Renal cortical epithelial cell (primary cell): ENCODE data around the gene SSBP4. TPM values are rescaled to one million over a fixed set of nuclear protein-coding genes. Genes with fewer than 3 reads are reported as not detected.

Experiments
- DNase-seq: peaks from one replicate; pipeline ENCODE4 v3.0.0-alpha.2; 2011; ENCODE audit warnings: low read depth
- total RNA-seq: library from RNA; depleted of rRNA; stranded (reverse); fragments of >200 nt; gene quantifications from 2 replicates; pipeline ENCODE4 v1.2.3, GENCODE V29; 2014

The SSBP4 gene
- total RNA-seq, 1 donor from 2014 or later, result 40.5 TPM

DNA sequence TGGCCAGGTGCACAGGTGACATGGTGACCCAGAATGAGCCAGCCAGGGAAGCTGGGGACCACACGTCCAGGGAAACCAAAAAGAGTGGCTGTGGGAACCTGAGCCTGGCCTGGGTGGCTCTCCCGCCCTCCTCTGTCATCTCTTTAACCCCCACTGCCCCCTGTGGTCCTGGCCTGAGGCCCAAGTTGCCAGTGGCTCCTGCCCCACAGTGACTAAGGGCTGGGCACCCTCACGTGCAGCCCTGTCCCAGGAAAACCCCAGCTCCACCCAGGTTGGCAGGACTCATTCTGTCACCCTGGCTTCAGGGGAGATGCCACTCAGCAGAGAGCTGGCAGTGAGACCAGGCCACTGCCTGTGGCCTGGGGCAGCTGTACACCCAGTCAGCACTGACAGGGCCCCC, 49.3 kb downstream of the SSBP4 start:
- peak; percentile 65 for DNase-seq

DNA sequence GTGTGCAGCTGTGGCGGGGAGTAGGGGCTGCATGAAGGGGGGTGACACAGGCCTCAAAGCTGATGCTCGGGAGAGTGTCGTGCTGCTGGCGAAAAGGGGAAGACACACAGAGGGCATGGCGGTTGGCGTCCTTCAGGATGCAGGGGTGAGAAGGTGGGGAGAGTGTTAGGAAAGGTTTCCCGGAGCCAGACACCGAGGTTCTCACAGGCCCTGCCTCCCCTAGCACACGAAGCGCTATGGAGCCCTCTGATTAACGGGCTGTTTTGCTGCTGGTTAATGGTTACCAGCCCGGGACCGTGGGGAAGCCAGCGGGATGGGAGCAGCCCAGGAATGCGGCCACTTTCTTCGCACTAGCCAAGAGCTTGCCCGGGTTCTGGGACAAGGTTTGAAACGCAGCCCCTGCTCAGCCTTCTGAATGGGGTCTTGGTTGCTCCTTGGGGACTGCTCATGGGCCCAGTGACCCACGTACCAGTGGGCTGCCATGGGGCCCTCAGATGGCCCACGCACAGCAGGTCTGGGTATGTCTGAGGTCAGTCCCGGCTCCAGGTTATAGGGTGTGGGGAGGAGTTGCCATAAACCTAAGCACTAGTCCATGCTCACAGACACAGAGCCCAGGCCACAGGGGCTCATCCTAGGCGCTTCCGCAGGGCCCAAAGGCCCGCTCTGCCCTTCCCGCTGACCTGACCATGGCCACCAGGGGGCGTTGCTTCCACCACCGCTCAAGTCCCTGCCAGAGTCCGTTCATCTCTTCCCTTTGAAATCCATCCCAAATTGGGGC, 50.1 kb downstream of the SSBP4 start:
- DNase-seq, result peak; percentile 88

DNA sequence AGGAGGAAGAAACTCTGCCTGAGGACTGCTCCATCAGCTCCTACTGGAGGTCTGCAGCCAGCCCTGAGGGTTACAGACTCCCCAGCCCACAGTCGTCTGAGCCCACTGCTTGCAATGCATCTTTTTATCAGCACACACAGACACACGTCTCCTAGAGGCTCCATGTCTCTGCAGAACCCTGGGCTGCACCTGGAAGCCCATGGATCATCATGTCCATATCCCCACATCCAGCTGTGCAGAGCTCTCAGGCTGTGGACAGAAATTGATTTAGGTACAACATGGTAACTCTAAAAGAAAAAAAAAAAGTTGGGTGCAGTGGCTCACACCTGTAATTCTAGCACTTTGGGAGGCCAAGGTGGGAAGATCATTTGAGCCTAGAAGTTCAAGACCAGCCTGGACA, 51.6 kb downstream of the SSBP4 start:
- DNase-seq, result no peak

DNA sequence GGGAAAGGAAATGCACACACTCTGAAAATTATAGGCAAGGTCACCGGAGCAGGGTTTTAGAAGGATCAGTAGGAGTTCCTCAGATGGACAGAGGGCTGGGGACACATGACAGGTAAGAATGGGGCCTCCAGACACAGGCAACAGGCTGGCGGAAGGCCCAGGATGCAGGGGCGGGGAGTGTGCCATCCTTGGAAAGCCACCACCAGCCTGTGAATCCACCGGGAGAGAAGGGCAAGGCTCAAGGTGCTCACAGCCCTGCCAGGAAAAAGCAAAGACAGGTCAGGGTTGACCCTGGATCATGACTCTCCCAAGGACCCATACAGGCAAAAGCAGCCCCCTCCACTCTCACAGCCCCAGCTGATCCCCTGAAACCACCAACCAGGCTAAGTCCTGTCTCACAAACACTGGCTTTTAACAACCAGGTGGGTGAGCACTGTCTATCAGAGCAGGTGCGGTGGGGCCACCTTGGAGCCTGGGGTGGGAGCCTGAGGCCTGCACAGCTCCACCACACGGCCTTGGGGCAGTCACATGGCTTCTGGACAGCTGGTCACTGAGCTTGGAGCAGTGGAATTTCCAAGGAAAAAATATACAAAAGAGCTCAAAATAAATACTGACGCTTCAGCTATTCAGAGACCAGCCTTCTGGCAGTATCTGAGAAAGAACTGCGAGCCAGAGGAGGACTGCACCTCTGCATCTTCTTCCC, 54.0 kb downstream of the SSBP4 start:
- no peak for DNase-seq

DNA sequence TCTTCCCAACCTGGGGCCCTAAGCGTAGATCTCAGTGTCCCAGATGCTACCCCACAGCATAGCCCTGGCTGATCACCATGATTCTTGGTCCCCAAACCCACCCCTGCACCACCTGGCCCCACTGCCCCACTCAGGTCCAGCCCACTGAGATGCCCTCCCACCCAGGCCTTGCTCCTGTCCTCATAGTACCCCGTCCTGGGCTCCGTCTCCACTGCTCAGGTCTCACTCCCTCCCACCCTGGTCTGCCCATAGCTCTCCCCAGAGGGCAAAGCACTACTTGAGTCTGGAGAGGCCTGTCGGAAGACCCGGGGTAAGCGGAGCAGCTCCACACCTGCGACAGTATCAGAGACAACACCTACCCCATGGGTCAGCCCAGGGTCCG, 54.5 kb downstream of the SSBP4 start:
- DNase-seq, result no peak

DNA sequence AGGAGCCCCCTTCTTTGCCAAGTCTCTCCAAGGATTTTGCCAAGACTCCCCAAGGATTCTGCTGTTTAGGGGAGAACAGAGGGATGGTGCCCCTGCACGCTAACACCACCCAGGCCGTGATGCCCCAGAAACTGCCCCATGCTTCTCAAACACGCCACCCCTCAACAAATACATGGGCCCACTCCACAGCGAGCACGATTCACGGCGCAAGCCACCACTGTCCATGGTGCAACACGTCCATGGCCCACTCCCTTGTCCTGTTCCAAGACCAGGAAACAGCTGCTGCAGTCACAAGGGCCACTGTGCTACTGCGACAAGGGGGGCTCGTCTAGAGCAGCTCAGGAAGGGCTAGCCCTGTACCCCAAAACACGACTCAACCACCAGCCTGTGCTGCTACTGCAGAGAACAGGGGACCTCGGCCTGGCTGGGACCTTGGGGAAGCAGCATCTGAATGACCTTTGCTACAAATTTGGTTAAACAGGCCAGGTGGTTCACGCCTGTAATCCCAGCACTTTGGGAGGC, 55.2 kb downstream of the SSBP4 start:
- DNase-seq, result no peak

DNA sequence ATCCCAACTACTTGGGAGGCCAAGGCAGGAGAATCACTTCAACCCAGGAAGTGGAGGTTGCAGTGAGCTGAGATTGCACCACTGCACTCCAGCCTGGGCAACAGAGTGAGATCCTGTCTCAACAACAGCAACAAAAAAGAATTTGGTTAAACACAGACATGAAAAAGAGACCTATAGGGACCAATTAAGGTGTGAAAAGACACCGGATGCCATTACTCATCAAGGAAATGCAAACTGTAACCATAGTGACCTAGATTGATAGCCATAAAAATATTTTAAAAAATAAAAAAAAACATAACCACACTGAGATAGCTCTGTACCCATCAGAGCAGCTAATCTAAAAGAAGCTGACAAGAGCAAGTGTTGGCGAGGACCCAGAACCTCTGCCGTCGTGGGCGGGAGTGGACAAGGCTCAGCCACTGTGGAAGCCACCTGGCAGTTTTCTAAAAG, 55.8 kb downstream of the SSBP4 start:
- DNase-seq, result no peak

DNA sequence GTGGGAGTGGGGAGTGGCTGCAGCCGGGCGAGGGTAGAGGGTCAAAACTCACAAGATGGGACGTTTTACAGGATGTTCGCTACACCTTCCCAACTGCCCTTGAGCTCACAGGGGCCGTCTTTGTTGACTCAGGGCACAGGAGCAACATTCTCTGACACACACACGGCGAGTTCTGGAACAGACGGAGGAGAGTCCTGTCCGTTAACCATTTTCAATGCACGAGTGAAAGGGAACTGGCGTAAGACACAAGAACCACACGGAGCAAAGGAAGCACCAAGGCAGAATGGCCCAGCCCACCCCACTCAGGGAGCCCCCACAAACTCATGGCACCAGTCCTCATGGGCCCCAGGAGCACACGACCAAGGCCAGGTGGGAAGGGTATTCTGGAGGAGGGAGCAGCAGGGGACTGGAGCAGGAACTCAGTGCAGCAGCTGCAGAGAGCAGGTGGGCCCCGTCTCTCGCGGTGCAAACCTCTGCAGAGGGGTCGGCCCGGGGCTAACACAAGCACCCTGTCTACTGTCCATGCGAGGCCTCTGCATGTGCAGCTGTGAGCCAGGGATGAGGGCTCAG, 56.6 kb downstream of the SSBP4 start:
- no peak for DNase-seq

DNA sequence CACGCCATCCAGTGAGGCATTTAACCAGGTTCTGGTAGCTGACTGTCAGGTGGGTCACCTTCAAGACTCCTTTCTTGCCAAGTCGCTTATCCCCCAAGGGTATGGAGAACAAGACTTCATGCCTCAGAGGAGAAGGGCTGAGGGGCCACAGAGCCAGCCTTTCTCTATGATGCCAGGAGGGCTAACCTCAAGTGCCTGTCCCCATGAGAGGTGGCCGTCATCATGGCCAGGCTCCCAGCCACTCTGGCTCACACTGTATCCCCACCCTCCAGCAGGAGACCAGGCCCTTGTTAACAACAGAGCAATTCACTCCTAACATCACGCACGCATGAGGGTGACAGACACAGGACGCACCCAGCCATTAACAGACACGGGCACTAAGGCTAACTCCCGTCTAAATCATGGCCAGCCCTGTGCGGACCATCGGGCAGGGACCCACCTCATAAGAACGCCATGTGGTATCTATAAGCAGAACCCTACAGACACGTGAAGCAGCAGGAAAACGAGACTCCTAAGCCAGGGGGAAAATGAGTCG, 57.4 kb downstream of the SSBP4 start:
- no peak for DNase-seq

DNA sequence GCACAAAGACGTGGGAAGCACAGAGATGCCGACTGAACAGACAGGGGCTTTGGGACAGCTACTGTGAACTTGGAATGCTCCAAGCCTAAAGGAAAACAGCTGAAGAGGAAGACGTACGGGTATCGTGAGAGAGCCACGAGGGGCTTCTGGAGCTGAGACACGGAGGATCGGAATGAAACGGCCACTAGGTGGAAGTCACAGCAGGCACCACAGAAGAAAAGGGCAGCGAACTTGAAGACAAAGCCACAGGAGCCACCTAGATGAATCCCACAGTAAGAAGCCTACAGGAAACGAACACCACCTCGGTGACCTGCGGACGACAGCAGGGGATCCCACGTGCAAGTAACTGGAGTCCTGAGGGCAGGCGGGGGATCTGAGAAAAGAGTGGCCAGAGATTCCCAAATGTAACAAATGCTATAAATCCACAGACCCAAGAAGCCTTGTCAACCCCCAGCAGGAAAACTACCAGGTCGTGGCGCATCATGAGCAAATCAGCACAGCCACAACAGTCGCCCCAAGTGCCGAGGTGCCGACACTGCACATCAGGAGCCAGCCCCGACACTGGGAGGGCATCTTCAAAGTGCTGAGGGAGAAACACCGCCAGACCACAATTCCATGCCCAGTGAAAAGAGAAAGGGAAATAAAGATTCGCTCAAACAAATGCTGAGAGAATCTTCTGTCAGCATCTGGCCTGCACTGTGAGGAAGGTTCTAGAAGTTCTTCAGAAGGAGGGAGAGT, 58.0 kb downstream of the SSBP4 start:
- DNase-seq, result no peak

DNA sequence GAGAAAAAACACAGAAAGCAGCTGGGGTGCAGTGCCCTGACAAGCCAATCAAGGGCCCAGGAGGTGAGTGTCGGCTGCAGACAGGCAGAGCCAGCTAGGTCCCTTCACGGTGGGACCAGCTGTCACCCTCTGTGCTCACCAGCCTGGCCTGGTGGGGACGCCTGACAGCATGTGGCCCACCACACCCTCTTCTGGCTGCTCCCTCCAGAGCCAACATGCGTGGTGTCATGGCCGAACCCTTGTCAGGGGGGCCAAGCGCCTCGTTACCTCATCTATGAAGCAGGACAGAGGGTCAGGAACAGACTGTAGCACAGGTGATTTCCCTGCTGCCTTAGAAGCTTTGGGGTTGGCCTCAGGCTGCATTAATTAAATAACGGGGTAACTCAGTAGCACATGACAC, 58.8 kb downstream of the SSBP4 start:
- DNase-seq, result no peak

DNA sequence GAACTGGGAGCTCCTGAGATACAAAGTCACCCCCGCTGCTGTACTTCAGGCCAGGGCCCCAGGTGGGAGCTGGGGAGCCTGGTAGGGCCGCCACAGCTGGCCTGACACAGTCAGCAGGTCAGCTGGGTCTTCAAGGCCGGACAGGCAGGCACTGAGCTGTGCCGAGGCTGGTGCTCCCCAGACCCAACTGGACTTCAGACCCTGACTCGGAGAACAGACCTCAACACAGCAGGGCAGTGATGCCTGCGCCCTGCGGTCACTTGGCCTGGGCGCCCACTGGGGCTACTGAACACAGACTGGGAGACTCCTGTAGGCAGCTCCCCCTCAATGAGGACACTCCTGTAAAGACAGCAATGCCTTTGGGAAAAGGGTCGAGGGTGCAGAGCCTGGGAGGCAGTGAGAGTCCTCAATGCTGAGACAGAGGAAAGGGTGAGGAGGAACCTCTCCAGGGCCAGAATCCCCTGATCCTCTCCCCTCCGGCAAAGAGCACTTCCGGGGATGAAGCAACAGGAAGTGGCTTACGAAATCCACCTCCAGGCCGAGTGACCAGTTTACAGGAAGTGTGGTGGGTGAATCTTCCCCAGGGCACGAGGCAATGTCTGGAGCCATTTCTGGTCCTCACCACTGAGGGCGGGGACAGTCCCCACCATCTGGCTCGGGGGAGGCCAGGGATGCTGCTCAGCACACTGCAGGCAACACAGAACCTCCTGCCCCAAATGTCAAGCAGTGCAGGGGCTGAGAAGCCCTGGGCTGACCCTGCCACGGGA, 59.5 kb downstream of the SSBP4 start:
- DNase-seq, result peak; percentile 83

DNA sequence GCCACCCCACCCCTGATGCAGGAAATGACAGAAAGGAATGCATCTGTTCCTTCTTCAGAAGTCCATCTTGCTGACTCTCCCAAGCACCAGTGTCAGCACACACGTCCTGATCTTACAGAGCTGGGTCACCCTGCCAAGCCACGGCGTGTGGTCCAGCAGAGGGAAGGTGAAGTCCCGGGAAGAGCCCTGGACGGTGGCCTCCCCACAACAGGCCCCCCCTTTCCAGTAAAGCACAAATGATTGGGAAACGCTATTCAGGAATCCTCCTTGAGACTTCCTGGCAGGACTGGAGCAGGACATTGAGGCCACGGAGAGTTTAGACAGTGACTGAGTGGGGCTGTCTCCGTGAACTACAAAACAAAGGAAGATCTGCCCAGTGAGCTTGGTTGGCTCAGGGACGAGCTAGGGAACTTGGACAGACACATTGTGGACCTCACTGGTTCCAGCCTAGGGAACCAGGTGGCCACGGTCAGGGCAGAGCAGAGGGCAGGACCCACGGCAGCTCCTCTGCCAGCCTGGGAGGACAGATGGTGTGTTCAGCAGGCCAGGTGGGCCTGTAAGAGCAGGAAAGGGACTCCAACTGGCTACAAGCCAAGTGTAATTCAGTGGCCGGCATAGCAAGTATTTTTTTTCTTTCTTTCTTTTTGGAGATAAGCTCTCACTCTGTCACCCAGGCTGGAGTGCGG, 61.0 kb downstream of the SSBP4 start:
- DNase-seq, result peak; percentile 65

DNA sequence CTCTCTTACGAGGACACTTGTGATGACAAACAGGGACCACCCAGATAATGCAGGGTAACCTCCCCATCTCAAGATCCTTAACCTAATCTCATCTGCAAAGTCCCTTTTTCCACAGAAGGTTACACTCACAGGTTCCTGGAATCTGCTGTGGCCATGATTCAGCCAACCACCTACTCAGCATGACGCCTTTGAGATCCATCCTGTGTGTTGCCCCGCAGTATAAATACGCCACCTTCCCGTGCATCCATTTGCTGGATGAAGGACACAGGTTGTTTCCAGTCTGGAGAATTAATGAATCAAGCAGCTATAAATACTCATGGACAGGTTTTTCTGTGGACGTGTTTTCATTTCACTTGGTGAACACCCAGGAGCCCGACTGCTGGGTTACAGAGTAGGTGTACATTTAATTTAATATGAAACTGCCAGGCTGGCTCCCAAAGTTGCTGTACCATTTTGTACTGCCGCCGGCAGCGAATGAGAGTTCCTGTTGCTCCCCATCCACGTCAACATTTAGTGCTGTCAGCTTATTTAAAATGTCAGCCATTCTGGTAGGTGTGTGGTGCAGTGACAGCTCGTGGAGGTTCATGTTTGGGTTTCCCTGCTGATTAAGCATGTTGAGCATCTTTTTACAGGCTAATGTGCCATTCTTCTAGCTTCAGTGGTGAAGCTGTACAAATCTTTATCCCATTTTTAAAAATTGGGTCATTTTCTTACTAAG, 62.5 kb downstream of the SSBP4 start:
- DNase-seq, result no peak

DNA sequence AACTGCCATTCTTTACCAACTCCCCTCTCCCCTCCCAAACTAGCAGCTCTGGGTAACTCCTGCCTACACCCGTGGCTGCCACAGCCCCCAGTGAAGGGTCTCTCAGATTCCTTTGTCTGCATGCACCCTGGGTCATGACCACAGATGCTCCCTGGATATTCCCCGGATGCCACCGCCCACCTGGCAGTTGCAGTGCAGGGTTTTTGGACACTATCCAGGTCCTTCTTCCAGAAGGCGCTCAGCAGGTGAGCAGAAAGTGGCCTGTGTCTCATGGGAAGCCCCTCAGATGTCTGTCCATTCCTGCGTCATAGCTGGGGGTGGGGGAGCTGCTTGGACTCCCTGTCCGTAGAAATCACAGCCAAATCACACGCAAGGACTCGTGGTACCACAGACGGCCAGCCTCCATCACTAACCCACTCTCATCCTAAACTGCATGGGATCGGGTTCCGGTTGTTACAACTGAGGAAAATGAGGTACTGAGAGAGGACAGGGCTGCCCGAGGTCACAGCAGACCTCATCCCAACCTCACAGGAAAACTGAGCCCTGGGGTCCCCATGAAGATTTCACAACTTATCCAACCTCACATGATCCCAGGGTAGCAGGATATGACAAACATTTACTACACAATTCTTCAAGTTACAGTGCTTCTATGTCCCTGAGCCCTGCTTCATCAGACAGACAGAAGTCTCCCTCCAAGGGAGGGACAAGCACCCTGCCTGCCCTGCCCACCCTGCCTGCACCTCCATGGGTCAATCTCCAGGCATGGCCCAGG, 64.1 kb downstream of the SSBP4 start:
- DNase-seq, result no peak
